NCI-H524 (cell line): ENCODE results near the gene HERC4.

Source experiments
- DNase-seq, 2 experiments: peaks; one replicate each; lab custom pipeline; 2025; lab: John Stamatoyannopoulos, UW

HERC4 gene

GRCh38 chr10:67965456-67965855 is 109.6 kb downstream of the HERC4 start:
- no peak for DNase-seq

- DNase-seq: no peak
Measured at GRCh38 chr10:67959839-67960476, 115.1 kb downstream of the HERC4 start.

- no peak for DNase-seq
Measured at GRCh38 chr10:67955614-67956013, 119.5 kb downstream of the HERC4 start.

- no peak for DNase-seq
Measured at GRCh38 chr10:67943917-67944316, 131.2 kb downstream of the HERC4 start.

DNA sequence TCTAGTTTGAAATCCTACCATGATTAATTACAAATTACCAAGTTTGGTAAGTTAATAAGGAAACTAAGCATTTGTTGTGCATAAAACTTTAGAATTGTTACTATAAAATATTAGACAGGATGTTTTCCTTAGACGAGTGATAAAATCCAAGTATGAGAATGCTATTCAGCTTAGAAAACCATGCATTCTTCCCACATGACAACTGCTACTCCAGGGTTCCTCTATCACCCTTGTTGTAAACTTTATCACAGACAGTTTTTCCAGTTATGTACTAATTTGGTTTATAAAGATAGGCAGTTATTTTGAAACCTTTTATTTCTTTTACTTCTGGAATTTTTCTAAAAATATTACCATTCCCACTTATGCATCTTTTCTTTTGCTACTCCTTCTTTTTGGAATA is 138.7 kb downstream of the HERC4 start:
- no peak for DNase-seq

- DNase-seq: no peak
Measured at GRCh38 chr10:67935223-67935622, 139.9 kb downstream of the HERC4 start.

GRCh38 chr10:67934336-67934735 is 140.7 kb downstream of the HERC4 start:
- DNase-seq: no peak

- no peak for DNase-seq
Measured at GRCh38 chr10:67933199-67933598, 141.9 kb downstream of the HERC4 start.

GRCh38 chr10:67926951-67927350 is 148.1 kb downstream of the HERC4 start:
- DNase-seq: no peak

GRCh38 chr10:67925449-67926005 is 149.6 kb downstream of the HERC4 start:
- no peak for DNase-seq

- no peak for DNase-seq
Measured at GRCh38 chr10:67924136-67924535, 150.9 kb downstream of the HERC4 start.

DNA sequence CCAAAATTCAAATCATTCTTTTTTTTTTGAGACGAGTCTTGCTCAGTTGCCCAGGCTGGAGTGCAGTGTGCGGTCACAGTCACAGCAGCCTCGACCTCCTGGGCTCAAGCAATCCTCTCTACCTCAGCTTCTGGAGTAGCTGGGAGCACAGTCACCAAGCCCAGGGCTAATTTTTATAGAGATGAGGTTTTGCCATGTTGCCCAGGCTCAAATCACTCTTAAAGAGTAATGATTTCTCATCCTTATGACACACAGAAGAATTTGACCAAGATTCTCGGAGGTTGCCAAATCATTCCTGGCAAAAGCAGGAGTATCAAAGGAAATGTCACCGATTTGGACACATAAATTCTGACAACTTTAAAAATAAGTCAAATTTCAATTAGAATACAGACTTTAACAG is 151.5 kb downstream of the HERC4 start:
- DNase-seq: no peak

DNA sequence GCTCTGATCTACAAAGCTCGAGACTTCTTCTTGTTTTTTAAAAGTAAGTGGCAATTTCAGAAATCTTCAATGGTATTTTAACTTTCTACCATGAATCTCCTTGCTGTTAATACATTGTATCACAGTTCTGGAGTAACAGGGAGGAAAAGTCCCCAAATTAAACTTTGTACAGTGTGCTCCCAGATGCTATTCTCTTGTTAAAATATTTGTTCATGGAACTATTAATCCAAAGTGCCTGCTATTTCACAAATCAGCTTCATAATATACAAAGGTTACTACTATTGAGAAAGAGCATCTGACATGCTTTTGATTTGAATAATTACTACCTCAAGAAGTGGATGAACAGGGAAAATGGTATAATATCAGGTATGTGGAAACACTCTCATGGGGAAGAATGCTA is 154.0 kb downstream of the HERC4 start:
- no peak for DNase-seq

DNA sequence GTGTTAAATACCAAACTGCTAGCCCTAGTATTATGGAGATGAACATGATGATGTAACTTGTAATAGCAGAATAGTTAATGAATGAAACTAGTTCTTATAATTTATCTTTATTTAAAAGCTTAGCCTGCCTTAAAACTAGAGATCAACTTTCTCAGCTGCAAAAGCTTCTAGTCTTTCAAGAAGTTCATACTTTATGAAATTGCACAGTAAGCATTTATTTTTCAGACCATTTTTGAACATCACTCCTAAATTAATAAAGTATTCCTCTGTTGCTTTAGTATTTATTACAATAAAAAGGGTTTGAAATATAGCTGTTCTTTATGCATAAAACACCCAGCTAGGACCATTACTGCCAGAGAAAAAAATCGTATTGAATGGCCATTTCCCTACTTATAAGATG is 157.4 kb downstream of the HERC4 start:
- DNase-seq: no peak

DNA sequence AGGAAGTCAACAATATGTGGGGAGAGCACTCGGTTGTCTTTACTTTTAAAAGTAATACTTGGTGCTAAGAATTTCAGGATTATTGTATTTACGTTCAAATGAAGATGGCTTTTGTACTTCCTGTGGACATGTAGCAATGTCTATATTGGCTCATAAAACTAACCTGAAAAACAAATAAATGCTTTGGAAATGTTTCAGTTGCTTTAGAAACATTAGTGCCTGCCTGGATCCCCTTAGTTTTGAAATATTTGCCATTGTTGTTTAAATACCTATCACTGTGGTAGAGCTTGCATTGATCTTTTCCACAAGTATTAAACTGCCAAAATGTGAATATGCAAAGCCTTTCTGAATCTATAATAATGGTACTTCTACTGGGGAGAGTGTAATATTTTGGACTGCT is 157.9 kb downstream of the HERC4 start:
- no peak for DNase-seq

DNA sequence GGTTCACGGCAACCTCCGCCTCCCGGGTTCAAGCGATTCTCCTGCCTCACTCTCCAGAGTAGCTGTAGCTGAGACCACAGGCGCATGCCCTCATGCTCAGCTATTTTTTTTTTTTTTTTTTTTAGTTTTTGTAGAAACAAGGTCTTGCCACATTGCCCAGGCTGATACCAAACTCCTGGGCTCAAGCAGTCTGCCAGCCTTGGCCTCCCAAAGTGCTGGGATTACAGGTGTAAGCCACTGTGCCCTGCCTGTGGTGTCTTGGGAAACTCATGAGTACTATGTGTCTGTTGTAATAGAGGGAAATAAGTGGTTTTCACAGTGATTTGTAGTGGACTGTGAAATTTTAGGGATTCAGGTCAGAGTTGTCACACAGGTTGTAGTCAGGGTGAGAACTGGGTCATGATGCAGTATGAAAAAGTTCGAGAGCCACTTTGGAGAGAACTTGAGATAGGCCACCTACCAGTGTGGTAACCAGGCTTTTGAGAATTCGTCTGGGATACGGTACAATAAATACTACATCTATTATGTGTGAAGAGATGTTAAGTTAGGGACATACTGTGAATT is 160.2 kb downstream of the HERC4 start:
- no peak for DNase-seq

DNA sequence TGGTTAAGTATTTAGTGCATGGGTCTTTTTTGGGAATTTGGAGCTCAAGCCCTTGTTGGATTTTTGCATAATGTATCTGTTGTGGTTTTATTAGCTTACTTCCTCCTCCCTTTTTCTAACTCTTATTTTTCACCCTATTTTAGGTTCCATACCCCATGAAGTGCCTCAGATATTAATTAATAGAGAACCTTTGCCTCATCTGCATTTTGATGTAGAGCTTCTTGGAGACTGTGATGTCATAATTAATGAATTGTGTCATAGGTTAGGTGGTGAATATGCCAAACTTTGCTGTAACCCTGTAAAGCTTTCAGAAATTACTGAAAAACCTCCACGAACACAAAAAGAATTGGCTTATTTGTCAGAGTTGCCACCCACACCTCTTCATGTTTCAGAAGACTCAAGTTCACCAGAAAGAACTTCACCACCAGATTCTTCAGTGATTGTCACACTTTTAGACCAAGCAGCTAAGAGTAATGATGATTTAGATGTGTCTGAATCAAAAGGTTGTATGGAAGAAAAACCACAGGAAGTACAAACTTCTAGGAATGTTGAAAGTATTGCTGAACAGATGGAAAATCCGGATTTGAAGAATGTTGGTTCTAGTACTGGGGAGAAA is 162.6 kb downstream of the HERC4 start:
- no peak for DNase-seq

DNA sequence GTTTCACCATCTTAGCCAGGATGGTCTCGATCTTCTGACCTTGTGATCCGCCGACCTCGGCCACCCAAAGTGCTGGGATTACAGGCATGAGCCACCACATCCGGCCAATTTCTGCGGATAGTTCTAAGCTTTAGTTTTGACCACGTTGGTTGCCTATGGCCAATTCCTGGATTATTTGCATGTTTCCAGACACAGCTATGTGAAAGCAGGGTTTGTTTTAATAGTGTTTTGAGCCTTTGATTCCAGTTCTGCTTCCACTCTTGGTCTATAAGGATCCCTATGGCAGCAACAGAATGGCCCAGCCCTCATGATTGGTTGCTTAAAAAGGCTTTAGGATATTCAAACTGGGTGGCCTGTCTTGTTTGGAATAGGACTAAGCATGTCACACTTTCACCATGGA is 171.5 kb downstream of the HERC4 start:
- DNase-seq: no peak

DNA sequence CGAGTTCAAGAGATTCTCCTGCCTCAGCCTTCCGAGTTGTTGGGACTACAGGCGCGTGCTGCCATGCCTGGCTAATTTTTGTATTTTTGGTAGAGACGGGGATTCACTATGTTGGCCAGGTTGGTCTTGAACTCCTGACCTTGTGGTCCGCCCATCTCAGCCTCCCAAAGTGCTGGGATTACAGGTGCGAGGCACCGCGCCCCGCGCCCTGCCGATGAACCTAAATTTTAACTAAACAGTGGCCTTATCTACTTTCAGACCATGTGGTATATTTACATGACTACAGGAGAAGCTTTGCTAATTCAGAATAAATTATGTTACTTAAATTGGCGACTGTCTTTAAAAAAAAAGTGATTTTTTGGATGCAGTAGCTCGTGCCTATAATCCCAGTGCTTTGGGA is 181.4 kb downstream of the HERC4 start:
- DNase-seq: no peak

DNA sequence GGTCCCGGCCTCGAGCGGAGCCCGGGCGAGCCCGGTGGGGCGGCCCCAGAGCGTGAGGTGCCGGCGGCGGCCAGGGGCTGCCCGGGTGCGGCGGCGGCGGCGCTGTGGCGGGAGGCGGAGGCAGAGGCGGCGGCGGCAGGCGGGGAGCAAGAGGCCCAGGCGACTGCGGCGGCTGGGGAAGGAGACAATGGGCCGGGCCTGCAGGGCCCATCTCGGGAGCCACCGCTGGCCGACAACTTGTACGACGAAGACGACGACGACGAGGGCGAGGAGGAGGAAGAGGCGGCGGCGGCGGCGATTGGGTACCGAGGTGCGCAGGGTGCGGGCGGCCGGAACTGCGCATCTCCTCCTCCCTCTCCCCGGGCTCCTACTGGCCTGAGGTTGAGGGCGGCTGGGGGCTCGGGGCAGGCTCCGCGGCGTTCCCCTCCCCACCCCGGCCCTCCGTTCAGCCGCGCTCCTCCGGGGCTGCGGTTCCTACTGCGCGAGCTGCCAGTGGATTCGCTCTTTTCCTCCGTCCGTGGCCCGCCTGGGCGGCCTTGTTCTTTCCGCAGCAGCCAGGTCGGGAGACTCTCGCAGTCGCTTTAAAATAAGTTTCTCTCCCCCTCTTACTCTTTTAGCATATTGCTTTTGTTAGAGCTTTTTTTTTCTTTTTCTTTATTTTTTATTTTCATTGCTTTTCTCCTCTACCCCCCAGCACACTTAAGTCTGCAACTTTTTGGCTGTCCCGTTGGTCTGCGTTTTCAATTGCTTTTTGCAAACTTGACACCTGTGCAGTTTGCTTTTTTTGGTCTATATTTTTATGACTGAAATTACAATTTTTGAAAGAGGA is 190.0 kb downstream of the HERC4 start:
- peak in 1 of 2 experiments; percentile 40 for DNase-seq

DNA sequence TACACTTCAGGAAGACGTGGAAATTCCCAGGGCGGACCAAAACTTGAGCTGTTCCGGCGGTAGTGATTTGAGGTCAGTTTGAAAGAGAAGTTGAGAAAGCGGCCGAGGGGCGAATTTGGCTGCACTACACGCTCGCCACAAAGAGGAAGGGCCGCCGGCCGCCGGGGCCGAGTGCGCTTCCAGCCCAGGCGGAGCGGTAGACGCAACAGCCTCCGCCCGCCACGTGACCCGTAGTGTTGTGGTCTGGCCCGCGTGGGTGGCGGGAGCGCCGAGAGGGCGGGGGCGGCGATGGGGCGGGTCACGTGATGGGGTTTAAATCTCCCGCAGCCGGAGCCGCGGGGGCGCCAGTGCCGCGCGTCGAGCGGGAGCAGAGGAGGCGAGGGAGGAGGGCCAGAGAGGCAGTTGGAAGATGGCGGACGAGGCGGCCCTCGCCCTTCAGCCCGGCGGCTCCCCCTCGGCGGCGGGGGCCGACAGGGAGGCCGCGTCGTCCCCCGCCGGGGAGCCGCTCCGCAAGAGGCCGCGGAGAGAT is 190.7 kb downstream of the HERC4 start, which contains the start of gene SIRT1:
SIRT1 (plus strand) TSS at position 344 of the 529 bp plus-strand sequence; CDS start at position 410, 66 bp downstream.
- peak; percentile 60 to 80 for DNase-seq

DNA sequence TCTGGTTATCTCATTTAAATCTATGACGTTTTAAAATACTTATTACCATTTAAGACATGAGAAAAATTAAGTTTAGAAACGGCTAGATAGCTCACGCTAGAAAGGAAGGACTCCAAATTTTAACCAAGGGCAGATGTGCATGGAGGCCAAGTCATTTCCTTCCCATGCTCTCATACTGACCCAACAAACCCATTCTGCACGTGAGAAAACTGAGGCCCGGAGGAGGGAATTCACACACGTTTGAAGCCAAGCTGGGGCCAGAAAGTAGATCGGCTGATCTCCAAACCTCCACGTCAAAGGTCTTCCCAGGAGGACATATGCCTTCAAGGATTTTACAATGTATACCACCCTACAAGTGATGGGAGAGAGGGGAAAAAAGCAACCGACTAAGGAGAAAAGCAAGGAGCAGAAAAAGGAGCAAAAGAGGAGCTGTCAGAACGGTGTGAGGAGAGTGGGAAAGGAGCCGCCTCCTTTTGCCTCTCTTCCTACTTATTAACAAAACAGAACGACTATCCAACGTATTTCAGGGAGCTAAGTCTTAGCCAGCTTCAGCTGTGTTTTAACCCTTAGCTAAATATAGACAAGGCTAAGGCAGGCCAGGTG is 191.3 kb downstream of the HERC4 start:
- DNase-seq: no peak
